GM19452 (cell line): ENCODE measurements around the gene RSPH1.

Source experiments
- ATAC-seq: cut with Tn5 transposase; IDR thresholded peaks from one replicate; pipeline ENCODE4 v1.9.1; 2021; ENCODE audit not compliant: unreplicated experiment

Gene RSPH1

GRCh38 chr21:42467140-42467983 is 28.7 kb downstream of the RSPH1 start:
- no peak for ATAC-seq

- no peak for ATAC-seq
Observed at GRCh38 chr21:42466700-42467099, 29.3 kb downstream of the RSPH1 start.

GRCh38 chr21:42465803-42466127 is 30.3 kb downstream of the RSPH1 start:
- ATAC-seq: no peak

- ATAC-seq: no peak
Observed at GRCh38 chr21:42465008-42465802, 30.8 kb downstream of the RSPH1 start.

GRCh38 chr21:42463861-42464515 is 32.0 kb downstream of the RSPH1 start:
- ATAC-seq: no peak

GRCh38 chr21:42461881-42462877 is 33.8 kb downstream of the RSPH1 start:
- no peak for ATAC-seq

- no peak for ATAC-seq
Observed at GRCh38 chr21:42461185-42461520, 34.9 kb downstream of the RSPH1 start.

- ATAC-seq: no peak
Observed at GRCh38 chr21:42460391-42461184, 35.4 kb downstream of the RSPH1 start.

GRCh38 chr21:42459546-42460215 is 36.3 kb downstream of the RSPH1 start:
- no peak for ATAC-seq

GRCh38 chr21:42459082-42459460 is 37.0 kb downstream of the RSPH1 start:
- ATAC-seq: no peak

- ATAC-seq: no peak
Observed at GRCh38 chr21:42456457-42456856, 39.6 kb downstream of the RSPH1 start.

GRCh38 chr21:42455754-42456440 is 40.1 kb downstream of the RSPH1 start:
- no peak for ATAC-seq

- ATAC-seq: no peak
Observed at GRCh38 chr21:42455196-42455595, 40.8 kb downstream of the RSPH1 start.

- no peak for ATAC-seq
Observed at GRCh38 chr21:42454786-42455185, 41.2 kb downstream of the RSPH1 start.

- ATAC-seq: no peak
Observed at GRCh38 chr21:42453986-42454570, 41.9 kb downstream of the RSPH1 start.

GRCh38 chr21:42453224-42453985 is 42.6 kb downstream of the RSPH1 start:
- ATAC-seq: no peak

- no peak for ATAC-seq
Observed at GRCh38 chr21:42452401-42453223, 43.4 kb downstream of the RSPH1 start.
